HepG2 (cell line): ENCODE measurements around the gene ANKRD11. TPM values are rescaled to one million over a fixed set of nuclear protein-coding genes. Genes with fewer than 3 reads are reported as not detected.

Source experiments
- DMAP1 ChIP-seq: IDR thresholded peaks from 2 replicates; pipeline ENCODE4 v1.6.1; 2016
- HOXD1 ChIP-seq: sonication (generic); formaldehyde crosslinking; IDR thresholded peaks from 2 replicates; pipeline ENCODE4 v1.5.0; 2020; ENCODE audit warnings: missing genetic modification reagents
- MAFK ChIP-seq, 2 experiments: IDR thresholded peaks in 1 of 2; conservative IDR thresholded peaks in 1 of 2; 2 replicates each; pipeline ENCODE4 v1.6.1; 2011; ENCODE audit warnings: improper control_type of control experiment in 2 of 2, low read length in 2 of 2
- MED1 ChIP-seq: sonication (generic); formaldehyde crosslinking; IDR thresholded peaks from 2 replicates; pipeline ENCODE4 v1.4.0; 2020; ENCODE audit warnings: missing genetic modification reagents
- RORA ChIP-seq: sonication (generic); formaldehyde crosslinking; IDR thresholded peaks from 2 replicates; pipeline ENCODE4 v1.5.0; 2020; ENCODE audit warnings: mild to moderate bottlenecking, missing genetic modification reagents, moderate library complexity
- SAP130 ChIP-seq: IDR thresholded peaks from 2 replicates; pipeline ENCODE4 v1.6.1; 2016; ENCODE audit warnings: low read depth
- SPEN ChIP-seq: sonication (generic); formaldehyde crosslinking; IDR thresholded peaks from 2 replicates; pipeline ENCODE4 v1.5.1; 2020; ENCODE audit warnings: low read depth, mild to moderate bottlenecking, missing genetic modification reagents
- ZNF138 ChIP-seq: sonication (generic); formaldehyde crosslinking; IDR thresholded peaks from 2 replicates; pipeline ENCODE4 v1.5.0; 2020; ENCODE audit warnings: mild to moderate bottlenecking, low read depth, missing genetic modification reagents
- ZNF264 ChIP-seq: sonication (generic); formaldehyde crosslinking; IDR thresholded peaks from 2 replicates; pipeline ENCODE4 v1.4.0; 2020; ENCODE audit warnings: missing genetic modification reagents
- polyA plus RNA-seq, 8 experiments: library from polyadenylated mRNA; depleted of rRNA in 3 of 8; stranded (reverse) in 7 of 8; unstranded in 1 of 8; fragments of >200 nt; fragmentation: Illumina TruSeq in 4 of 8; extraction: Trizol in 4 of 8; gene quantifications; 2 replicates each; pipeline versions ENCODE4 v1.2.1 to v1.2.3, GENCODE V29; 2011 to 2016; ENCODE audit warnings: low read depth in 4 of 8, missing spikeins in 1 of 8, mixed read lengths in 1 of 8; ENCODE audit not compliant: insufficient read depth in 1 of 8
- total RNA-seq, 5 experiments: library from RNA; depleted of rRNA; stranded (reverse); fragments of >200 nt; fragmentation: Illumina TruSeq; extraction: Trizol; gene quantifications; 2 replicates each; pipeline ENCODE4 v1.2.3, GENCODE V29; 2016; ENCODE audit warnings: low read depth in 1 of 5
- TF ChIP-seq, protein P1 (sequence below), 2 experiments: IDR thresholded peaks; 2 replicates each; pipeline ENCODE4 v1.6.1; 2011 to 2012; ENCODE audit warnings: low read length in 2 of 2, borderline replicate concordance in 1 of 2, low read depth in 1 of 2, mild to moderate bottlenecking in 1 of 2, moderate library complexity in 1 of 2
- TF ChIP-seq, protein P2 (sequence below): sonication (generic); formaldehyde crosslinking; IDR thresholded peaks from 2 replicates; pipeline ENCODE4 v1.4.0; 2020; ENCODE audit warnings: missing genetic modification reagents
- TF ChIP-seq, protein P3 (sequence below): sonication (generic); formaldehyde crosslinking; IDR thresholded peaks from 2 replicates; pipeline ENCODE4 v1.5.0; 2020; ENCODE audit warnings: missing genetic modification reagents
- TF ChIP-seq, protein P4 (sequence below): sonication (generic); formaldehyde crosslinking; IDR thresholded peaks from 2 replicates; pipeline ENCODE4 v1.4.0; 2020; ENCODE audit warnings: missing genetic modification reagents
- TF ChIP-seq, protein P5 (sequence below): IDR thresholded peaks from 2 replicates; pipeline ENCODE4 v1.6.1; 2016; ENCODE audit warnings: low read depth, control low read depth

Gene ANKRD11
- total and polyA plus RNA-seq, 2 of the 13 experiments (the other 11 are each of a cell fraction or from before 2014, with no cell fraction given), result 21.4 to 38.4 TPM

DNA sequence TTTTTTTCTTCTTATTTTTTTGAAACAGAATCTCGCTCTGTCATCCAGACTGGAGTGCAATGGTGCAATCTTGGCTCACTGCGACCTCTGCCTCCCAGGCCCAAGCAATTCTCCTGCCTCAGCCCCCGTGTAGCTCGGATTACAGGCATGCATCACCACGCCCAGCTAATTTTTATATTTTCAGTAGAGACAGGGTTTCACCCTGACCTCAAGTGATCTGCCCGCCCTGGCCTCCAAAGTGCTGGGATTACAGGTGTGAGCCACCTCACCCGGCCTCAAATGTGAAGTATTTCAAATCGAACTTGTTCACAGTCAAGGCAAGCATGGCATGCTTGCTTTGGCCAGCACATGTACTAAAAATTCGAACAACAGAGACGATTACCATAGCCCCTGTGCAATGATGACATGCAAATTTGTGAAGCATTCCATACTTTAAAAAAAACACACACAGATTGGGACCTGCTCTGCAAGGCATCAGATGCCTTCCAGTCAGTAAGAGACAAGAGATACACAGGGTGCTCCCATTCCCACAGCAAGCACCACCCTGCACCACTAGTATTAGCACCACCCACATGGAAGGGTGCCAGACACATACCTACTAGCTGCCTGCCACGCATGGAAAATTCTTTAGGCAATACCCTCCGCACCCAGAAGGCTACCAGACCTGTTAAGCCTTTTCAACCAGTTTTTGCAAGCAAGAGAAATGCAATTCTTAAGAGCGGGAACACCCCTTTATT, 47.2 kb downstream of the ANKRD11 start (continued):
- TF ChIP-seq, protein P1, sequence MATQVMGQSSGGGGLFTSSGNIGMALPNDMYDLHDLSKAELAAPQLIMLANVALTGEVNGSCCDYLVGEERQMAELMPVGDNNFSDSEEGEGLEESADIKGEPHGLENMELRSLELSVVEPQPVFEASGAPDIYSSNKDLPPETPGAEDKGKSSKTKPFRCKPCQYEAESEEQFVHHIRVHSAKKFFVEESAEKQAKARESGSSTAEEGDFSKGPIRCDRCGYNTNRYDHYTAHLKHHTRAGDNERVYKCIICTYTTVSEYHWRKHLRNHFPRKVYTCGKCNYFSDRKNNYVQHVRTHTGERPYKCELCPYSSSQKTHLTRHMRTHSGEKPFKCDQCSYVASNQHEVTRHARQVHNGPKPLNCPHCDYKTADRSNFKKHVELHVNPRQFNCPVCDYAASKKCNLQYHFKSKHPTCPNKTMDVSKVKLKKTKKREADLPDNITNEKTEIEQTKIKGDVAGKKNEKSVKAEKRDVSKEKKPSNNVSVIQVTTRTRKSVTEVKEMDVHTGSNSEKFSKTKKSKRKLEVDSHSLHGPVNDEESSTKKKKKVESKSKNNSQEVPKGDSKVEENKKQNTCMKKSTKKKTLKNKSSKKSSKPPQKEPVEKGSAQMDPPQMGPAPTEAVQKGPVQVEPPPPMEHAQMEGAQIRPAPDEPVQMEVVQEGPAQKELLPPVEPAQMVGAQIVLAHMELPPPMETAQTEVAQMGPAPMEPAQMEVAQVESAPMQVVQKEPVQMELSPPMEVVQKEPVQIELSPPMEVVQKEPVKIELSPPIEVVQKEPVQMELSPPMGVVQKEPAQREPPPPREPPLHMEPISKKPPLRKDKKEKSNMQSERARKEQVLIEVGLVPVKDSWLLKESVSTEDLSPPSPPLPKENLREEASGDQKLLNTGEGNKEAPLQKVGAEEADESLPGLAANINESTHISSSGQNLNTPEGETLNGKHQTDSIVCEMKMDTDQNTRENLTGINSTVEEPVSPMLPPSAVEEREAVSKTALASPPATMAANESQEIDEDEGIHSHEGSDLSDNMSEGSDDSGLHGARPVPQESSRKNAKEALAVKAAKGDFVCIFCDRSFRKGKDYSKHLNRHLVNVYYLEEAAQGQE (IDR thresholded peaks at IDR 0.05; ENCODE audit: borderline replicate concordance in 1 of 2, low read depth in 1 of 2, low read length in 2 of 2), result no peak
- TF ChIP-seq ZNF138 (no peak), MED1 (peak; percentile 37), DMAP1 (CRISPR knock-in tag) (0 out of 2 replicates have a peak, but pooled peaks have one; percentile 24), HOXD1 (CRISPR knock-in tag) (peak; percentile 65; the same call in 1 of the 2 replicates), SAP130 (CRISPR knock-in tag) (peak; percentile 52), SPEN (CRISPR knock-in tag) (no peak), ZNF264 (CRISPR knock-in tag) (0 out of 2 replicates have a peak, but pooled peaks have one; percentile 25), RORA (CRISPR knock-in tag) (no peak), MAFK (conservative IDR thresholded peaks at IDR 0.05 in 1 of 2, IDR thresholded peaks at IDR 0.05 in 1 of 2; ENCODE audit: low read length in 2 of 2) (0 out of 4 replicates have a peak, but pooled peaks of 1 of the 2 experiments have one; percentile 6)
- TF ChIP-seq, protein P2, sequence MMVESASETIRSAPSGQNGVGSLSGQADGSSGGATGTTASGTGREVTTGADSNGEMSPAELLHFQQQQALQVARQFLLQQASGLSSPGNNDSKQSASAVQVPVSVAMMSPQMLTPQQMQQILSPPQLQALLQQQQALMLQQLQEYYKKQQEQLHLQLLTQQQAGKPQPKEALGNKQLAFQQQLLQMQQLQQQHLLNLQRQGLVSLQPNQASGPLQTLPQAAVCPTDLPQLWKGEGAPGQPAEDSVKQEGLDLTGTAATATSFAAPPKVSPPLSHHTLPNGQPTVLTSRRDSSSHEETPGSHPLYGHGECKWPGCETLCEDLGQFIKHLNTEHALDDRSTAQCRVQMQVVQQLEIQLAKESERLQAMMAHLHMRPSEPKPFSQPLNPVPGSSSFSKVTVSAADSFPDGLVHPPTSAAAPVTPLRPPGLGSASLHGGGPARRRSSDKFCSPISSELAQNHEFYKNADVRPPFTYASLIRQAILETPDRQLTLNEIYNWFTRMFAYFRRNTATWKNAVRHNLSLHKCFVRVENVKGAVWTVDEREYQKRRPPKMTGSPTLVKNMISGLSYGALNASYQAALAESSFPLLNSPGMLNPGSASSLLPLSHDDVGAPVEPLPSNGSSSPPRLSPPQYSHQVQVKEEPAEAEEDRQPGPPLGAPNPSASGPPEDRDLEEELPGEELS (CRISPR knock-in tag), result 0 out of 2 replicates have a peak, but pooled peaks have one; percentile 2
- TF ChIP-seq, protein P3, sequence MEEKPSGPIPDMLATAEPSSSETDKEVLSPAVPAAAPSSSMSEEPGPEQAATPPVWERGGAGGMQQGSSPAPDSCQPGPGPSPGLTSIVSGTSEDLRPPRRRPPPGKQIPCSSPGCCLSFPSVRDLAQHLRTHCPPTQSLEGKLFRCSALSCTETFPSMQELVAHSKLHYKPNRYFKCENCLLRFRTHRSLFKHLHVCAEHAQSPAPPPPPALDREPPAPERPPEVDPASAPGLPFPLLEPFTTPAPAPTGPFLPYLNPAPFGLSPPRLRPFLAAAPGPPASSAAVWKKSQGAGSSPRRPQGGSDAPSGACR (CRISPR knock-in tag), result no peak
- TF ChIP-seq, protein P4, sequence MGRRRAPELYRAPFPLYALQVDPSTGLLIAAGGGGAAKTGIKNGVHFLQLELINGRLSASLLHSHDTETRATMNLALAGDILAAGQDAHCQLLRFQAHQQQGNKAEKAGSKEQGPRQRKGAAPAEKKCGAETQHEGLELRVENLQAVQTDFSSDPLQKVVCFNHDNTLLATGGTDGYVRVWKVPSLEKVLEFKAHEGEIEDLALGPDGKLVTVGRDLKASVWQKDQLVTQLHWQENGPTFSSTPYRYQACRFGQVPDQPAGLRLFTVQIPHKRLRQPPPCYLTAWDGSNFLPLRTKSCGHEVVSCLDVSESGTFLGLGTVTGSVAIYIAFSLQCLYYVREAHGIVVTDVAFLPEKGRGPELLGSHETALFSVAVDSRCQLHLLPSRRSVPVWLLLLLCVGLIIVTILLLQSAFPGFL (CRISPR knock-in tag), result 0 out of 2 replicates have a peak, but pooled peaks have one; percentile 81
- TF ChIP-seq, protein P5, sequence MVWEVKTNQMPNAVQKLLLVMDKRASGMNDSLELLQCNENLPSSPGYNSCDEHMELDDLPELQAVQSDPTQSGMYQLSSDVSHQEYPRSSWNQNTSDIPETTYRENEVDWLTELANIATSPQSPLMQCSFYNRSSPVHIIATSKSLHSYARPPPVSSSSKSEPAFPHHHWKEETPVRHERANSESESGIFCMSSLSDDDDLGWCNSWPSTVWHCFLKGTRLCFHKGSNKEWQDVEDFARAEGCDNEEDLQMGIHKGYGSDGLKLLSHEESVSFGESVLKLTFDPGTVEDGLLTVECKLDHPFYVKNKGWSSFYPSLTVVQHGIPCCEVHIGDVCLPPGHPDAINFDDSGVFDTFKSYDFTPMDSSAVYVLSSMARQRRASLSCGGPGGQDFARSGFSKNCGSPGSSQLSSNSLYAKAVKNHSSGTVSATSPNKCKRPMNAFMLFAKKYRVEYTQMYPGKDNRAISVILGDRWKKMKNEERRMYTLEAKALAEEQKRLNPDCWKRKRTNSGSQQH (CRISPR knock-in tag), result 0 out of 2 replicates have a peak, but pooled peaks have one; percentile 21
